GM19023 (cell line): ENCODE measurements around the gene CREBBP.

ENCODE experiments used
- ATAC-seq: cut with Tn5 transposase; IDR thresholded peaks from one replicate; pipeline ENCODE4 v1.9.1; 2021; ENCODE audit warnings: mild to moderate bottlenecking, moderate library complexity; ENCODE audit not compliant: unreplicated experiment

CREBBP gene

GRCh38 chr16:3800477-3801270 is 79.8 kb downstream of the CREBBP start:
- no peak for ATAC-seq

GRCh38 chr16:3800019-3800418 is 80.5 kb downstream of the CREBBP start:
- no peak for ATAC-seq

- ATAC-seq, result no peak
Observed at GRCh38 chr16:3799354-3799753, 81.2 kb downstream of the CREBBP start.

- ATAC-seq, result no peak
Observed at GRCh38 chr16:3798838-3799237, 81.7 kb downstream of the CREBBP start.

GRCh38 chr16:3797904-3798811 is 82.4 kb downstream of the CREBBP start:
- no peak for ATAC-seq

- no peak for ATAC-seq
Observed at GRCh38 chr16:3797473-3797872, 83.0 kb downstream of the CREBBP start.

GRCh38 chr16:3793161-3793576 is 87.3 kb downstream of the CREBBP start:
- no peak for ATAC-seq

GRCh38 chr16:3792472-3793012 is 88.0 kb downstream of the CREBBP start:
- ATAC-seq, result no peak

- ATAC-seq, result no peak
Observed at GRCh38 chr16:3791701-3792100, 88.8 kb downstream of the CREBBP start.

- no peak for ATAC-seq
Observed at GRCh38 chr16:3789375-3790099, 91.0 kb downstream of the CREBBP start.

- no peak for ATAC-seq
Observed at GRCh38 chr16:3788711-3789374, 91.7 kb downstream of the CREBBP start.

GRCh38 chr16:3787924-3788661 is 92.4 kb downstream of the CREBBP start:
- peak; percentile 87 for ATAC-seq

- no peak for ATAC-seq
Observed at GRCh38 chr16:3785413-3785812, 95.1 kb downstream of the CREBBP start.

GRCh38 chr16:3783516-3783915 is 97.0 kb downstream of the CREBBP start:
- ATAC-seq, result no peak

- ATAC-seq, result no peak
Observed at GRCh38 chr16:3782566-3782965, 97.9 kb downstream of the CREBBP start.

GRCh38 chr16:3781421-3781820 is 99.1 kb downstream of the CREBBP start:
- ATAC-seq, result no peak

GRCh38 chr16:3780570-3780969 is 99.9 kb downstream of the CREBBP start:
- ATAC-seq, result no peak

- ATAC-seq, result no peak
Observed at GRCh38 chr16:3776316-3776715, 104.2 kb downstream of the CREBBP start.

- ATAC-seq, result no peak
Observed at GRCh38 chr16:3774819-3775218, 105.7 kb downstream of the CREBBP start.
